ENCODE data around the gene CCDC88C.

GRCh38 chr14:91257328-91258010 lies 160.2 kb downstream of the CCDC88C start:
- TF ChIP-seq CTCF (IDR thresholded peaks at IDR 0.05) (no peak), EP300 (IDR thresholded peaks at IDR 0.05) (no peak), POLR2A (IDR thresholded peaks at IDR 0.05) (no peak)
